Nephron progenitor cell (in vitro differentiated cells): Measurements from ENCODE around the gene CEP41.
A peak's percentile ranks its signal among the peaks of the same experiment; 100 is the strongest.

Experiments used
- DNase-seq: peaks from one replicate; pipeline ENCODE4 v3.0.0; 2021
- H3K27ac Mint-ChIP-seq: 2 replicates; pipeline ENCODE4 v1.8.0; 2021; ENCODE audit warnings: mild to moderate bottlenecking, moderate library complexity, mixed read lengths
- H3K27me3 Mint-ChIP-seq: 2 replicates; pipeline ENCODE4 v1.8.0; 2021; ENCODE audit warnings: mild to moderate bottlenecking, low read depth, mixed read lengths; ENCODE audit not compliant: poor library complexity
- H3K36me3 Mint-ChIP-seq: 2 replicates; pipeline ENCODE4 v1.8.0; 2021; ENCODE audit warnings: low read depth, mixed read lengths
- H3K4me1 Mint-ChIP-seq: 2 replicates; pipeline ENCODE4 v1.8.0; 2021; ENCODE audit warnings: mixed read lengths
- H3K4me3 Mint-ChIP-seq: 2 replicates; pipeline ENCODE4 v1.8.0; 2021; ENCODE audit warnings: mild to moderate bottlenecking, moderate library complexity, mixed read lengths
- H3K9me3 Mint-ChIP-seq: 2 replicates; pipeline ENCODE4 v1.8.0; 2021; ENCODE audit warnings: mild to moderate bottlenecking, moderate library complexity, mixed read lengths
- CTCF ChIP-seq: fragments of 200-600 bp; sonication (generic); IDR thresholded peaks from 2 replicates; pipeline ENCODE4 v1.5.0; 2021; ENCODE audit warnings: antibody characterized with exemption

CEP41 gene

GRCh38 chr7:130371046-130371445, 69.8 kb downstream of the CEP41 start:
- DNase-seq = no peak
- peaks cover 85% of the 10 kb centered on the region for H3K4me1 Mint-ChIP-seq
- H3K9me3 Mint-ChIP-seq = peaks cover 17% of the 10 kb centered on the region

DNA sequence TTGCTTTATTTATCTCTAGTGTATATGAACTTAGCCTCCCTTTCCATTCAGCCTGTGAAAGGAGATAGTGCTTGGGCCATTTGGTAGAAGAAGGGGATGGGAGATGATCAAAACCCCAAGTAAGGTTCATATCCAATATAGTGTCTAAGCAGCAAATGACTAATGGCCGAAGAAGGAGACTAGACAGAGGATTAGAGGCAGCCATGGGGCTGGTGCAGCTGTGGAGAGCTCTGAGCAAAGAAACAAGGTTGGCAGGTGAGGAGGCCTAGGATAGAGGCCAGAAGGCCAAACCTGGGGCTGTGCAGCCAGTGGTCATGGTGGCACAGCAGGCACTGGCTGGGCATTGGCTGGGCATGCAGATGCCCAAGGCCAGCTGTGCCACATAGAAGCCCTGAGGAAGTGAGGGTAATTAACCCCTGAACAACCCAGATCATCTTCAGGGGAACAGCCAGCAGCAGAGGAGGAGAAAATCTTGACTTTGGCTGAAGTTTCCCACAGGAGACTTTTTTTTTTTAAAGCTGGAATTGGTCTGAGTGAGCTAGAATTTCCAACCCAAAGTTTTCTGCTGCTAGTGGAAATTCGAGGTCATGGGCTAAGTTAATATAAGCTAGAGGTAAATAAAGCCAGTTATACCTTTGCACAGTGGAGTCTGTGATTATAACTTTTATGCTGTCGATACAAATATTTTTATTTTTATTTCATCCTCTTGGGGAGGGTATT, 70.8 kb downstream of the CEP41 start:
- peaks cover 8% of the 10 kb centered on the region for H3K9me3 Mint-ChIP-seq
- H3K4me1 Mint-ChIP-seq = peaks cover 92% of the 10 kb centered on the region
- peak overlapping the region; percentile 23 for H3K4me3 Mint-ChIP-seq
- DNase-seq = no peak
- peaks cover 5% of the 10 kb centered on the region for H3K36me3 Mint-ChIP-seq
- peak overlapping the region; percentile 96 for H3K27ac Mint-ChIP-seq
- H3K27me3 Mint-ChIP-seq = no peaks in the 10 kb centered on the region
- no peak for TF ChIP-seq CTCF

More at GRCh38 chr7:130371046-130371445, 69.8 kb downstream of the CEP41 start:
- H3K27me3 Mint-ChIP-seq = no peaks in the 10 kb centered on the region
- no peak overlapping the region for H3K27ac Mint-ChIP-seq
- peaks cover 12% of the 10 kb centered on the region for H3K36me3 Mint-ChIP-seq
- TF ChIP-seq CTCF = no peak
- H3K4me3 Mint-ChIP-seq = no peak overlapping the region

GRCh38 chr7:130369110-130369711, 71.6 kb downstream of the CEP41 start:
- Mint-ChIP-seq H3K27me3 (no peaks in the 10 kb centered on the region), H3K9me3 (peaks cover 8% of the 10 kb centered on the region), H3K27ac (peak overlapping the region; percentile 96), H3K4me3 (peak overlapping the region; percentile 41), H3K4me1 (peaks cover 89% of the 10 kb centered on the region), H3K36me3 (peaks cover 5% of the 10 kb centered on the region)
- no peak for DNase-seq
- no peak for TF ChIP-seq CTCF

DNA sequence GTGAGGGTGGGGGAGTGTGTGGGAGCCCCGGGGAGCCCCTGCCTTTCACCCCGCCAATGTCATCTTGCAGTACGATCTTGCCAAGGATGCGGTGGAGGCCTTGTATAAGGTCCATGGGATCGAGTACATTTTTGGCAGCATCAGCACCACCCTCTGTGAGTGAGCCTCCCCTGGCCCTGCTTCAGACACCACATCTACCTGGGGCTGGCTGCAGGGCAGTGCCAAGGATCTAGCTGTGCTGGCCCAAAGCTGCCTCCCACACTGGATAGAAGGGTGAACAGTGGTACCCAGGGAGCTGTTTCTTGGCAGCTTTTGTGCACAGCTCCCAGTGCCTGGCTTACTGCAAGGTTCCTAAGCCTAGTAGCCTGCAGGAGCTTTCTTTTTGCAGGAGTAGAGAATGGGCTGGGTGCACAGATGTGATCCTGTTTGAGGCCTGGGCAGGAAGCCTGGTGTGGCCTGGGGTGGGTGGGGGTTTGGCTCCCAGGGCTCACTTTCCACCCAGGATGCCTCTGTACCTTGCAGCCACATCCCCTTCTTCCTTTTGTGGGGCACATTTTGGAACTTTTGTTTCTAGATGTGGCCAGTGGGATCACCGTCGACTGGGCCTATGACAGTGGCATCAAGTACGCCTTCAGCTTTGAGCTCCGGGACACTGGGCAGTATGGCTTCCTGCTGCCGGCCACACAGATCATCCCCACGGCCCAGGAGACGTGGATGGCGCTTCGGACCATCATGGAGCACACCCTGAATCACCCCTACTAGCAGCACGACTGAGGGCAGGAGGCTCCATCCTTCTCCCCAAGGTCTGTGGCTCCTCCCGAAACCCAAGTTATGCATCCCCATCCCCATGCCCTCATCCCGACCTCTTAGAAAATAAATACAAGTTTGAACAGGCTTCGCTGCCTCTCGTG, 72.7 kb downstream of the CEP41 start:
- Mint-ChIP-seq H3K9me3 (peaks cover 8% of the 10 kb centered on the region), H3K27me3 (no peaks in the 10 kb centered on the region), H3K4me1 (peaks cover 85% of the 10 kb centered on the region), H3K27ac (peak overlapping the region; percentile 20), H3K36me3 (peaks cover 5% of the 10 kb centered on the region), H3K4me3 (no peak overlapping the region)
- DNase-seq = no peak
- TF ChIP-seq CTCF = no peak

GRCh38 chr7:130367088-130367755, 73.6 kb downstream of the CEP41 start:
- no peak for DNase-seq
- Mint-ChIP-seq H3K27me3 (no peaks in the 10 kb centered on the region), H3K36me3 (peaks cover 5% of the 10 kb centered on the region), H3K27ac (peak overlapping the region; percentile 59), H3K4me1 (peaks cover 83% of the 10 kb centered on the region), H3K4me3 (no peak overlapping the region), H3K9me3 (peaks cover 6% of the 10 kb centered on the region)
- no peak for TF ChIP-seq CTCF
